Fibroblast of skin of right quadriceps (primary cell): ENCODE data around the gene ALX4.
A peak's percentile ranks its signal among the peaks of the same experiment; 100 is the strongest.

Experiments used
- DNase-seq: peaks from one replicate; pipeline ENCODE4 v3.0.0-alpha.2; 2013

ALX4 gene

DNA sequence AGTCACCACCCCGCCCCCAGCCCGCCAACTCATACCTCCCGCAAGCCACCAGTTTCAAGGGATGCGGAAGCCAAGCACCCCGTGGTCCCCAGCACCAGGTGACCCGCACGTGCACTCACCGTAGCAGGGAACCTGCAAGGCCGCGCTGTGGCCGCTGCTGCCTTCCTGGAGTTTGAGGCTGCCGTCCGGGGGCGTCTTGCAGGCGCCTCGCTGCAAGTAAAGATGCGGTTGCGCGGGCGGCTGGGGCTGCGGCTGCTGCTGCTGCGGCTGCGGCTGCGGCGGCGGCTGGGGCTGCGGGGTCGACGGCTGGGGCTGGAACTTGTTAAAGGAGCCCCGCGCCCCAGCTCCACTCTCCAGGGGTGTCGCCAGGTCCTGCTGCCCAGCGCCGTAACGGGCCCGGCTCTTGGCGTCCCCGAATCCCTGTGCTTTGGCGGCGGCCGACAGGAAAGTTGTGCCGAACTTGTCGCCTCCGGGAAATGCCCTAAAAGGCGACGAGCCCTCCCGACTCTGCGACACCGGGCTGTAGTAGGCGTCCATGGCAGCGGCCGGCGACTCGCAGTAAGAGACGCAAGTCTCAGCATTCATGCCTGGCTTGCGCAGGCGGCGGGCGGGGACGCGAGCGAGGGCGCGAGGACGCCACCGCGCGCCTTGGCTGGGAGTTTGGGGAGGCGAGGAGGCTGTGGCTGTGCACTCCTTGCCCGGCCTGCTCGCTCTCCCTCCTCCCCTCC lies at the start of gene ALX4:
Gene ALX4, minus strand, starts transcription at position 662 of the 728 bp plus-strand sequence. Its CDS starts 77 bp downstream, at position 585.
- peak; percentile 42 for DNase-seq

DNA sequence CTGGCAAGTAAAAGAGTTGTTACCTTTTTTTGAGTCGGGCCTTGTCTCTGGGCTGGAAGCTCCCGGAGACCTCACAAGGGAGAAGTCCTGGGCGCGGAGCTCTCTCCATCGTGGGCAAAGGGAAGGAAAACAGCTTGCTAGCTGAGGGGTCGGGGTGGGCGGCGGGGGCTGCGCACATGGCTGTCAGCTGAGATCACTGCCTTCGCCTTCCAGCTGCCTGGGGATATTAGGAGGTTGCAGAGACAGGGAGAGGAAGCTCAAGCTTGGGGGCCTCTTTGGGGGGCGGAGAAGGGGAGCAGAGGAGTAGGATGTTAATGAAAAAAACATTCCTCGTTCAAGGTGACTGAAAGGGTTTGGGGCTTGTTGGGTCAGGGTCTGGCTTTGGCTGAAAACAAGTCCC lies 49.2 kb upstream of the ALX4 start:
- DNase-seq: no peak

- DNase-seq: no peak
Observed at GRCh38 chr11:44358713-44359112, 48.8 kb upstream of the ALX4 start.

GRCh38 chr11:44357711-44358110 lies 47.8 kb upstream of the ALX4 start:
- no peak for DNase-seq

- no peak for DNase-seq
Observed at GRCh38 chr11:44356351-44356750, 46.4 kb upstream of the ALX4 start.

- no peak for DNase-seq
Observed at GRCh38 chr11:44351898-44352498, 42.1 kb upstream of the ALX4 start.

- no peak for DNase-seq
Observed at GRCh38 chr11:44351006-44351660, 41.2 kb upstream of the ALX4 start.

DNA sequence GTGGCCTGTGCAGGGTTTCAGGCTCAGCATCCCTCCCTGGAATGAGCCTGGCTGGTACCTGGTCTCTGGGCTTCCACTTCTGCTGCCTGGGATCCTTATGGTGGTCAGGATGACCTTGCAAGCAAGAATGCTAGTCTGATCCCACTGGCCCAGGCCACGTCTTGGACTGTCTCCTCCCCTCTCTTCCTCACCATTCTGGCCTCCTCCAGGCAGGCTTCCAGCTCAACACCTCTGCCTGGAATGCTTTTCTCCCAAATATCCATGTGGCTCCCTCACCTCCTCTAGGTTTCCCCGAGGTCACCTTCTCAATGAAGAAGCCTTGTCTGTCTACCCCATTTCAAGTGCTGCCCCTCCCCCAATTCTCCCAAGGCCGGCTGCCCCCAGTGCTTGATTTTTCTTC lies 39.4 kb upstream of the ALX4 start:
- no peak for DNase-seq

- no peak for DNase-seq
Observed at GRCh38 chr11:44348721-44349120, 38.8 kb upstream of the ALX4 start.

GRCh38 chr11:44348114-44348513 lies 38.2 kb upstream of the ALX4 start:
- DNase-seq: no peak

DNA sequence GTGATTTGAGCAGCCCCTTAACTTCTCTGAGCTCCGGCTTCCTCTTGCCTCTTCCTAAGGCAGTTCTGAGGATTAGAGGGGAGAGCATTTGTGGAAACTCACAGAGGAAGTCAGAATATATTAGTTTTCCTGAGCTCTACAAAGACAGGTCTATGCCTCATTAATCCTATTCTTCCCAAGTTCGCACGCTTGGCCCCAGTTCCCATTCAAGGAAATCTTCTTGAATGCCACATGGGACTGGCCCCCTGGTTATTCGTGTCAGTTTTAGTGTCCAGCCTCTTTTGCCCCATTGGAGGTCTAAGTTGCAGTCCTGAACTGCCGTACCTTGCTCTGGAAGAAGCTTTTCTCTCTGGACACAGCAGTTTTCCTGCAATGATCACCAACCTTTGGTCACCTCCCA lies 37.6 kb upstream of the ALX4 start:
- DNase-seq: no peak

GRCh38 chr11:44346983-44347382 lies 37.0 kb upstream of the ALX4 start:
- DNase-seq: no peak

DNA sequence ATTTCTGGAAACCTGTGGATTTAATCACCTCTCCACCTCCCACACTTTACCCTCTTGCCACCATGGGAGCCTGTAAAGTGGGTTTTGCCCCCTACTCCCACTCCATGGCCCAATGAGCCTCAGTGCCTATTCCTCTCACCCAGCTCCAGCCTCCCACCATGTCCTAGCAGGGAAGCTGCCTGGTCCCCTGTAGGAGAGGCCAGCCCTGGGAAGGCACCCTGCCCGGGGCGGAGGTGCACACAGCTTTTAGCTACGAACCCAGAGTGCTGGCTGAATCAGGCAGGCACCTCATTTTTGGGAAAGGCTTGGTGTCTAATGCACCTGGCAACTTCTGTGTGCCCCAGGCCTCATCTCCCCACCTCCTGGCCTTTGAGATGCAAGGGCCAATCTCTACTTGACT lies 35.8 kb upstream of the ALX4 start:
- no peak for DNase-seq

DNA sequence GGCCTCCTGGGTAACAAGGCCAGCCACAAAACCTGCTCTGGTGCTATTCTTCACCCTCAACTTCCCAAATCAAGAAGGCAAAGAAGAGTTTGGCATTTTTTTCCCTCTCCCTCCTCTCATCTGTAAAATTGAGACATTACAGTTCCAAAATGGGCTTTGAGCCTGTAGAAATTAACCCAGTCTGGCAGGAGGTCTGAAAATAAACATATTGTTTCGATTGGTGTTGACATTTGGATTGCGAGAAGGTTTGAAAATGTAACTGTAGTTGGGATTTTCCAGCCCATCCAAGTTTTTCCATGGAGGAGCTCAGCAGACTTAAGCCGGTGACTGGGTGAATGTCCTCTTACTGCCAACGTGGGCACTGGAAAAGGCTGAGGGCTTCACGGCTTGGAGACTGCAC lies 35.0 kb upstream of the ALX4 start:
- no peak for DNase-seq

DNA sequence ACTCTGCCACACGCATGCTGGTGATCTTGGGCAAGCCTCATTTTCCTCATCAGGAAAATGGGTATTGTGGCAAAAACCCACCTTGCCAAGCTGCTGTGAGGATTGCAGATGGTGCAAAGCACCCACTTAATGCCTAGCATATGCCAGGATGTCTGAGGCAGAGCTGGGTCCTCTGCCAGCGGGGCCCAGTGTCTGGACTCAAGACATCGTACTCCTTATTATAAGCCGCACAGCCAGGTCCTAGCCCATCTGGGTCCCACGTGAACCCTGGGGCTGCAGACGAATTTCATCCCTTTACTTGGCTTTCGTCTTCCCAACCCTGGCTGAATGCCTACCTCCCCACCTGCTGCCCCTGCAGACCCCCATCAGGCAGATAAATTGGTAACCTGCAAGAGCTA lies 34.5 kb upstream of the ALX4 start:
- DNase-seq: no peak

- DNase-seq: no peak
Observed at GRCh38 chr11:44343778-44344422, 34.0 kb upstream of the ALX4 start.

DNA sequence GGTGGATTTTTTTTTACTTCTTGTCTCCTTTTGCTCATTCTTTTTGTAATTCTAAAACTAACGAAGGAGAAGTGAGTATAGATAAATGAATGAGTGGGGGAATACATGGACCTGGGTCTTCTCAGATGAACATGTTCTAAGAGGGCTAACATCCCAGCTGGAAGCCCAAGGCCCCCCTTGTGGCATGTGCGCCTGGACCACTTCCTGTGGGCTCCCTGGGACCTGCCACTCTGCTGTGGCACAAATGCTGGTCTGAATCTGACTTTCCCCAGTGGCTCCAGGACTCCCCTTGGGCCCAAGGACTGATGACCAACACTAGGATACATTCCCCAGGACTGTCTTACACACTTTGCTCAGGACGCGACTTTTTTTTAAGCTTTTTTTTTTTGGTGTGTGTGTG lies 32.7 kb upstream of the ALX4 start:
- DNase-seq: no peak

- no peak for DNase-seq
Observed at GRCh38 chr11:44340656-44341055, 30.7 kb upstream of the ALX4 start.

DNA sequence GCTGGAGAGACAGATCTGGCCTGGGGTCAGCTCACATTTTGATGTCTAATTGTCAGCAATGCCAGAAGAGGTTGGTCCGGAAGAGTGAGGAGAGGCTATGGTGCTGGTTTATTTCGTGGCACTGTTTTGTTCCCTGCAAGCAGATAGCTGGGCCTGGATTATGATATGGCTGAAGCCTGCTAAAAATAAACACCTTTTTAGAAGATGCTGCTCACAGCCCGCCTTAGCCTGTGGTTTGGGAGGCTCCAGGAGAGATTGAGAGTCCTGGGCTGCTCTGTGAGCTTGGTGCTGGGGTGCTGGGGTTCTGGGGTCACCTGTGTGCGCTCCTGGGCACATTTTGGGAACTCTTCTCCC lies 29.6 kb upstream of the ALX4 start:
- DNase-seq: no peak

GRCh38 chr11:44338698-44339529 lies 29.0 kb upstream of the ALX4 start:
- no peak for DNase-seq

DNA sequence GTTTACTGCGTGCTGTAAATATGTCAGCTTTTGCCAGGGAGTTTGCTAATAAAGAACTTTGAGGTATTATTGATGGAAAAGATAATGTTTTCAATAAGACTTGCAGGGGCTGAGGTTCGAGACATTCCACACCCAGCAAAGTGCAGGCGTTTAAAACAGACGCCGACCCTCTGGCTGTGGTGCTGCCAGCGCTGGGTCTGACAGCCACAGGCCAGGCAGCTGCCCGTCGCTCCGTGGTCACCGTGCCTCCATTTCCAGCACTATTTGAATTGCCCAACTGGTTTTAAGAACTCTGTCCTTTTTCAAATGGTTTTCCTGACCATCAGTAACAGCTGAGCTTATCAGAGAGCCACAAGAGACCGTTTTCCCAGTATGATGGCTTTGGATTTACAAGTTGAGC lies 28.1 kb upstream of the ALX4 start:
- DNase-seq: no peak

- no peak for DNase-seq
Observed at GRCh38 chr11:44335919-44336318, 26.0 kb upstream of the ALX4 start.
